ENCODE measurements around the gene ZDHHC8. TPM values are rescaled to one million over a fixed set of nuclear protein-coding genes. Genes with fewer than 3 reads are reported as not detected.

ZDHHC8 gene
- total RNA-seq, 1 experiment from 2014 or later = 89.3 TPM

DNA sequence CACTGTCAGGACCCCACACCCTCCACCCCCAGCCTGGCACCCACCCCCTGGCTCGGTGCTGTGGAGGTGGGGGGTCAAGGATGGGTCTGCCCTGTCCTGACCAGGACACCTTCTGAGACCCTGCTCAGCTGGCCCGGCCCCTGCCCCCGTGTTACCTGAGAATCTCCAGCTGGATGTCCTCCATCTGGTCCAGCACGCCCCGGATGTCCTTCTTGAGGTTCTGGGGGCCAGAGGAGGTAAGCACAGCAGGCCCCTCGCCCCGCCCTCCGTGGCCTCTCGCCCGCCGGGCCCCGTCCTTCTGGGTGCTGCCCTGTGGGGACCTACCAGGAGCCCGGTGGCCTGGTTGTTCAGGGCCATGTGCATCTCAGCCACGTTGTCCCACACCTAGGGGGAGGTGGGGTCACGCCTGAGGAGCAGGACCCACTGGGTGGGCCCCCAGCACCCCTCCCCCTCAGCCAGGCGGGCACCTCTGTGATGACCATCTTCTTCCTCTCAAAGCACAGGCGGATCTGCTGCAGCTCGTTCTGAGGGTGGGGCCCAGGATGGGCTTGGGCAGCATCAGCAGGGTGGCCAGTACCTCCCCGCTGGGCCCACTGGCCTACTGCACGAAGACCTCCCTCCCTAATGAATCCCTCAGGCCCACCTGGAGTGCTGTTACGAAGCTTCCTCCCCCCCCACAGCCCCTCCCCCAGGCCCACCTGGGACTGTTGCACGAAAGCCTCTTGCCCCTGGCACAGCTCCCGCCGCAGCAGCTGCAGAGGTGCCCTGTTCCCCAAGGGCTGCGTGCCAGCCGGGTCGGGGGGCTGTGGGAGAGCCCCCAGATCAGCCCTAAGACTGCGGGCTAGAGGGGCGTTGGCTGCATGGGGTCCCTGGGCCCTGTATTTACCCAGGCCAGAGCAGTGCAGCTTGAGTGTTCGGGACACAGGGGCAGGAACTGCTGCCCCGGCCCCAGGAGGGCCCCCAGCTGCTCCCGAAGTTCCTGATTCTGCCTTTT lies 17.9 kb downstream of the ZDHHC8 start:
- TF ChIP-seq, protein P1, sequence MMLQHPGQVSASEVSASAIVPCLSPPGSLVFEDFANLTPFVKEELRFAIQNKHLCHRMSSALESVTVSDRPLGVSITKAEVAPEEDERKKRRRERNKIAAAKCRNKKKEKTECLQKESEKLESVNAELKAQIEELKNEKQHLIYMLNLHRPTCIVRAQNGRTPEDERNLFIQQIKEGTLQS (IDR thresholded peaks at IDR 0.05) = no peak
- TF ChIP-seq YY1 (IDR thresholded peaks at IDR 0.05; ENCODE audit: extremely low read depth, insufficient replicate concordance, low read depth, low read length) = no peak
- no peak for TF ChIP-seq EZH2phosphoT487 (IDR thresholded peaks at IDR 0.05; ENCODE audit: borderline replicate concordance)
- TF ChIP-seq POLR2A (IDR thresholded peaks at IDR 0.05; ENCODE audit: borderline replicate concordance, extremely low read depth, insufficient read depth, insufficient read length) = no peak
- TF ChIP-seq JUND (IDR thresholded peaks at IDR 0.05) = no peak
- no peak for TF ChIP-seq CEBPB (IDR thresholded peaks at IDR 0.05; ENCODE audit: low read depth)
- TF ChIP-seq EZH2 (IDR thresholded peaks at IDR 0.05) = no peak
- TF ChIP-seq, protein P2, sequence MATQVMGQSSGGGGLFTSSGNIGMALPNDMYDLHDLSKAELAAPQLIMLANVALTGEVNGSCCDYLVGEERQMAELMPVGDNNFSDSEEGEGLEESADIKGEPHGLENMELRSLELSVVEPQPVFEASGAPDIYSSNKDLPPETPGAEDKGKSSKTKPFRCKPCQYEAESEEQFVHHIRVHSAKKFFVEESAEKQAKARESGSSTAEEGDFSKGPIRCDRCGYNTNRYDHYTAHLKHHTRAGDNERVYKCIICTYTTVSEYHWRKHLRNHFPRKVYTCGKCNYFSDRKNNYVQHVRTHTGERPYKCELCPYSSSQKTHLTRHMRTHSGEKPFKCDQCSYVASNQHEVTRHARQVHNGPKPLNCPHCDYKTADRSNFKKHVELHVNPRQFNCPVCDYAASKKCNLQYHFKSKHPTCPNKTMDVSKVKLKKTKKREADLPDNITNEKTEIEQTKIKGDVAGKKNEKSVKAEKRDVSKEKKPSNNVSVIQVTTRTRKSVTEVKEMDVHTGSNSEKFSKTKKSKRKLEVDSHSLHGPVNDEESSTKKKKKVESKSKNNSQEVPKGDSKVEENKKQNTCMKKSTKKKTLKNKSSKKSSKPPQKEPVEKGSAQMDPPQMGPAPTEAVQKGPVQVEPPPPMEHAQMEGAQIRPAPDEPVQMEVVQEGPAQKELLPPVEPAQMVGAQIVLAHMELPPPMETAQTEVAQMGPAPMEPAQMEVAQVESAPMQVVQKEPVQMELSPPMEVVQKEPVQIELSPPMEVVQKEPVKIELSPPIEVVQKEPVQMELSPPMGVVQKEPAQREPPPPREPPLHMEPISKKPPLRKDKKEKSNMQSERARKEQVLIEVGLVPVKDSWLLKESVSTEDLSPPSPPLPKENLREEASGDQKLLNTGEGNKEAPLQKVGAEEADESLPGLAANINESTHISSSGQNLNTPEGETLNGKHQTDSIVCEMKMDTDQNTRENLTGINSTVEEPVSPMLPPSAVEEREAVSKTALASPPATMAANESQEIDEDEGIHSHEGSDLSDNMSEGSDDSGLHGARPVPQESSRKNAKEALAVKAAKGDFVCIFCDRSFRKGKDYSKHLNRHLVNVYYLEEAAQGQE (IDR thresholded peaks at IDR 0.05; ENCODE audit: low read depth) = no peak
- TF ChIP-seq TCF7L2 (IDR thresholded peaks at IDR 0.05; ENCODE audit: borderline replicate concordance, extremely low read depth, insufficient read depth, insufficient read length) = no peak
- no peak for TF ChIP-seq FOSL1 (IDR thresholded peaks at IDR 0.05; ENCODE audit: low read depth)
- no peak for TF ChIP-seq SRF (IDR thresholded peaks at IDR 0.05; ENCODE audit: low read depth)
- TF ChIP-seq CBX3 (IDR thresholded peaks at IDR 0.05; ENCODE audit: low read depth) = no peak
- RAD21 ChIA-PET (ENCODE audit: low non-redundant PET in 1 of 2, low total read pairs in 2 of 2, uncharacterized antibody in 2 of 2, unreplicated experiment in 2 of 2) = no interaction called here
- Histone ChIP-seq H3K4me2 (ENCODE audit: low read length) (no peak overlapping the region), H3K9me2 (ENCODE audit: insufficient read depth) (no peaks in the 10 kb centered on the region), H3K4me1 (ENCODE audit: control insufficient read depth in 1 of 2, insufficient read depth in 2 of 2, low read length in 2 of 2) (no peaks in the 10 kb centered on the region), H4K20me1 (ENCODE audit: insufficient read depth) (no peaks in the 10 kb centered on the region), H3K27ac (ENCODE audit: low read depth, low read length) (no peak overlapping the region), H3K4me3 (replicated peaks in 1 of 2; ENCODE audit: low read depth in 1 of 2, low read length in 2 of 2) (no peak overlapping the region), H3K9ac (ENCODE audit: low read length) (no peak overlapping the region), H3K36me3 (ENCODE audit: control insufficient read depth in 1 of 2, insufficient read depth in 2 of 2, low read length in 2 of 2) (no peaks in the 10 kb centered on the region; a peak in 1 of 4 replicates), H2AFZ (ENCODE audit: low read depth, low read length, poor library complexity, severe bottlenecking) (no peak overlapping the region), H3K79me2 (ENCODE audit: insufficient read depth, low read length) (no peaks in the 10 kb centered on the region), H3K9me3 (ENCODE audit: control insufficient read depth in 1 of 2, insufficient read depth in 1 of 2, low read depth in 1 of 2, low read length in 2 of 2) (no peaks in the 10 kb centered on the region), H3K27me3 (ENCODE audit: insufficient read depth, low read length) (no peaks in the 10 kb centered on the region)
- CTCF ChIA-PET = no interaction called here
- no peak for ATAC-seq
- no peak for DNase-seq (ENCODE audit: low read depth, low spot score)
- POLR2A ChIA-PET = no interaction called here
- BruUV-seq (replicated peaks) = no TSS peak
- intact Hi-C loops (cut with micrococcal nuclease) = no loop called here

Measured in HCT116 (cell line).